ENCODE data around the gene ARL3.

The ARL3 gene

GRCh38 chr10:102627291-102627735 lies 86.9 kb downstream of the ARL3 start:
- TF ChIP-seq CTCF (IDR thresholded peaks at IDR 0.05; ENCODE audit: insufficient read depth, missing control alignments), result no peak
- DNase-seq (ENCODE audit: insufficient read length, low spot score), result no peak
- no peak for FAIRE-seq

GRCh38 chr10:102626026-102626685 lies 88.0 kb downstream of the ARL3 start:
- no peak for TF ChIP-seq CTCF (IDR thresholded peaks at IDR 0.05; ENCODE audit: insufficient read depth, missing control alignments)
- FAIRE-seq (no peak), DNase-seq (ENCODE audit: insufficient read length, low spot score) (no peak)

GRCh38 chr10:102624751-102625645 lies 89.2 kb downstream of the ARL3 start:
- no peak for FAIRE-seq
- no peak for TF ChIP-seq CTCF (IDR thresholded peaks at IDR 0.05; ENCODE audit: insufficient read depth, missing control alignments)
- DNase-seq (ENCODE audit: insufficient read length, low spot score), result no peak

GRCh38 chr10:102624094-102624493 lies 90.1 kb downstream of the ARL3 start:
- no peak for TF ChIP-seq CTCF (IDR thresholded peaks at IDR 0.05; ENCODE audit: insufficient read depth, missing control alignments)
- DNase-seq (ENCODE audit: insufficient read length, low spot score) (no peak), FAIRE-seq (no peak)
